ENCODE results near the gene PLEKHA7. TPM values are rescaled to one million over a fixed set of nuclear protein-coding genes. Genes with fewer than 3 reads are reported as not detected.

The PLEKHA7 gene
- total and polyA plus RNA-seq, 2 of the 13 experiments (the other 11 are each of a cell fraction or from before 2014, with no cell fraction given), result 17.5 to 18.7 TPM

GRCh38 chr11:16987205-16987568, 27.0 kb downstream of the PLEKHA7 start:
- H2AFZ ChIP-seq (ENCODE audit: low read length), result no peak overlapping the region
- H3K4me1 ChIP-seq (ENCODE audit: insufficient read depth, low read length), result peaks cover 59% of the 10 kb centered on the region
- H3K36me3 ChIP-seq (replicated peaks in 1 of 2; ENCODE audit: control insufficient read depth in 1 of 2, insufficient read depth in 2 of 2, low read length in 2 of 2), result peaks cover 11 to 16% of the 10 kb centered on the region in 2 experiments; a peak in 4 of 5 replicates
- peaks cover 50% of the 10 kb centered on the region for H3K79me2 ChIP-seq (ENCODE audit: insufficient read depth, low read length)
- H3K4me3 ChIP-seq (replicated peaks in 1 of 3; ENCODE audit: insufficient read depth in 1 of 3, low read depth in 2 of 3, low read length in 3 of 3), result no peak overlapping the region
- DNase-seq (ENCODE audit: low spot score) (no peak), FAIRE-seq (no peak), ATAC-seq (no peak)
- no peaks in the 10 kb centered on the region for H3K9me3 ChIP-seq (ENCODE audit: low read length)
- H3K4me2 ChIP-seq (ENCODE audit: low read depth, low read length), result no peak overlapping the region
- no TSS peak for BruUV-seq (replicated peaks)
- H3K27ac ChIP-seq (ENCODE audit: extremely low read length, insufficient read depth, low read length), result no peak overlapping the region
- H4K20me1 ChIP-seq (ENCODE audit: insufficient read depth, low read length), result peaks cover 3% of the 10 kb centered on the region; the same call in 1 of the 2 replicates
- intact Hi-C loops (cut with micrococcal nuclease; ENCODE audit: unreplicated experiment) (no loop called here), in situ Hi-C loops (cut with HindIII; ENCODE audit: extremely low pct_ligation_motif_present, low pct_unique_long_range_greater_than_20kb) (no loop called here)
- ChIA-PET CTCF (ENCODE audit: low intra/inter-chr PET ratio, low total read pairs) (no interaction called here), POLR2A (interaction anchor here (4.7 kb wide), 1 partner anchor 26 kb away, joined by 35 read pairs; the partner anchor contains the start of gene PLEKHA7)
- H3K9ac ChIP-seq (ENCODE audit: insufficient read depth, low read depth, low read length), result no peak overlapping the region
- 60% methylated on average over 6 of the region's 6 CpGs for whole genome bisulfite sequencing (ENCODE audit: low lambda C conversion rate)
- H3K27me3 ChIP-seq (ENCODE audit: control insufficient read depth in 1 of 2, insufficient read depth in 2 of 2, low read length in 2 of 2), result no peaks in the 10 kb centered on the region
- TF ChIP-seq MBNL3 (CRISPR knock-in tag; conservative IDR thresholded peaks at IDR 0.05) (no peak), CBX2 (IDR thresholded peaks at IDR 0.05; ENCODE audit: low read depth, low read length) (no peak), CBX2 (CRISPR knock-in tag; IDR thresholded peaks at IDR 0.05; ENCODE audit: low read depth) (no peak), ZNF331 (CRISPR knock-in tag; IDR thresholded peaks at IDR 0.05) (no peak), AHR (CRISPR knock-in tag; IDR thresholded peaks at IDR 0.05) (no peak), KAT8 (CRISPR knock-in tag; IDR thresholded peaks at IDR 0.05) (no peak), MLXIP (CRISPR knock-in tag; IDR thresholded peaks at IDR 0.05; ENCODE audit: borderline replicate concordance) (no peak), NCOR1 (IDR thresholded peaks at IDR 0.05; ENCODE audit: borderline replicate concordance, low read length) (peak; percentile 66; the same call in 1 of the 2 replicates), MXD4 (CRISPR knock-in tag; IDR thresholded peaks at IDR 0.05) (no peak), MTF2 (CRISPR knock-in tag; IDR thresholded peaks at IDR 0.05; ENCODE audit: borderline replicate concordance) (no peak), ZFP36L1 (CRISPR knock-in tag; IDR thresholded peaks at IDR 0.05) (no peak), ZNF530 (CRISPR knock-in tag; IDR thresholded peaks at IDR 0.05; ENCODE audit: low read depth) (no peak), NR2C2 (CRISPR knock-in tag; IDR thresholded peaks at IDR 0.05; ENCODE audit: borderline replicate concordance) (no peak), SAP130 (CRISPR knock-in tag; IDR thresholded peaks at IDR 0.05; ENCODE audit: low read depth) (no peak), CREB1 (IDR thresholded peaks at IDR 0.05) (no peak), CREB1 (CRISPR knock-in tag; IDR thresholded peaks at IDR 0.05) (no peak), TFAP4 (IDR thresholded peaks at IDR 0.05; ENCODE audit: borderline replicate concordance, low read depth) (no peak), TBX3 (IDR thresholded peaks at IDR 0.05; ENCODE audit: borderline replicate concordance) (no peak), ZNF354B (CRISPR knock-in tag; IDR thresholded peaks at IDR 0.05) (no peak)
- TF ChIP-seq, protein P1, sequence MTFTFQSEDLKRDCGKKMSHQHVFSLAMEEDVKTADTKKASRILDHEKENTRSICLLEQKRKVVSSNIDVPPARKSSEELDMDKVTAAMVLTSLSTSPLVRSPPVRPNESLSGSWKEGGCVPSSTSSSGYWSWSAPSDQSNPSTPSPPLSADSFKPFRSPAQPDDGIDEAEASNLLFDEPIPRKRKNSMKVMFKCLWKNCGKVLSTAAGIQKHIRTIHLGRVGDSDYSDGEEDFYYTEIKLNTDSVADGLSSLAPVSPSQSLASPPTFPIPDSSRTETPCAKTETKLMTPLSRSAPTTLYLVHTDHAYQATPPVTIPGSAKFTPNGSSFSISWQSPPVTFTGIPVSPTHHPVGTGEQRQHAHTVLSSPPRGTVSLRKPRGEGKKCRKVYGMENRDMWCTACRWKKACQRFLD (CRISPR knock-in tag; IDR thresholded peaks at IDR 0.05; ENCODE audit: borderline replicate concordance), result no peak
- TF ChIP-seq, protein P2, sequence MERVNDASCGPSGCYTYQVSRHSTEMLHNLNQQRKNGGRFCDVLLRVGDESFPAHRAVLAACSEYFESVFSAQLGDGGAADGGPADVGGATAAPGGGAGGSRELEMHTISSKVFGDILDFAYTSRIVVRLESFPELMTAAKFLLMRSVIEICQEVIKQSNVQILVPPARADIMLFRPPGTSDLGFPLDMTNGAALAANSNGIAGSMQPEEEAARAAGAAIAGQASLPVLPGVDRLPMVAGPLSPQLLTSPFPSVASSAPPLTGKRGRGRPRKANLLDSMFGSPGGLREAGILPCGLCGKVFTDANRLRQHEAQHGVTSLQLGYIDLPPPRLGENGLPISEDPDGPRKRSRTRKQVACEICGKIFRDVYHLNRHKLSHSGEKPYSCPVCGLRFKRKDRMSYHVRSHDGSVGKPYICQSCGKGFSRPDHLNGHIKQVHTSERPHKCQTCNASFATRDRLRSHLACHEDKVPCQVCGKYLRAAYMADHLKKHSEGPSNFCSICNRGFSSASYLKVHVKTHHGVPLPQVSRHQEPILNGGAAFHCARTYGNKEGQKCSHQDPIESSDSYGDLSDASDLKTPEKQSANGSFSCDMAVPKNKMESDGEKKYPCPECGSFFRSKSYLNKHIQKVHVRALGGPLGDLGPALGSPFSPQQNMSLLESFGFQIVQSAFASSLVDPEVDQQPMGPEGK (CRISPR knock-in tag; IDR thresholded peaks at IDR 0.05), result 0 out of 2 replicates have a peak, but pooled peaks have one; percentile 22
